ENCODE data around the gene C5orf58.

Gene C5orf58

GRCh38 chr5:170232786-170233185 lies at the start of gene C5orf58:
Gene C5orf58 (plus strand): TSS chr5:170232985. CDS start chr5:170234977, 1,992 bp downstream.
- no peak for DNase-seq
- Mint-ChIP-seq H3K9me3 (no peaks in the 10 kb centered on the region), H3K4me1 (peaks cover 23% of the 10 kb centered on the region), H3K27ac (no peak within 1 kb of the TSS), H3K4me3 (no peak within 1 kb of the TSS), H3K27me3 (ENCODE audit: low read depth, poor library complexity) (peaks cover 8% of the 10 kb centered on the region), H3K36me3 (ENCODE audit: low read depth) (no peaks in the 10 kb centered on the region)
- TF ChIP-seq, protein P1, sequence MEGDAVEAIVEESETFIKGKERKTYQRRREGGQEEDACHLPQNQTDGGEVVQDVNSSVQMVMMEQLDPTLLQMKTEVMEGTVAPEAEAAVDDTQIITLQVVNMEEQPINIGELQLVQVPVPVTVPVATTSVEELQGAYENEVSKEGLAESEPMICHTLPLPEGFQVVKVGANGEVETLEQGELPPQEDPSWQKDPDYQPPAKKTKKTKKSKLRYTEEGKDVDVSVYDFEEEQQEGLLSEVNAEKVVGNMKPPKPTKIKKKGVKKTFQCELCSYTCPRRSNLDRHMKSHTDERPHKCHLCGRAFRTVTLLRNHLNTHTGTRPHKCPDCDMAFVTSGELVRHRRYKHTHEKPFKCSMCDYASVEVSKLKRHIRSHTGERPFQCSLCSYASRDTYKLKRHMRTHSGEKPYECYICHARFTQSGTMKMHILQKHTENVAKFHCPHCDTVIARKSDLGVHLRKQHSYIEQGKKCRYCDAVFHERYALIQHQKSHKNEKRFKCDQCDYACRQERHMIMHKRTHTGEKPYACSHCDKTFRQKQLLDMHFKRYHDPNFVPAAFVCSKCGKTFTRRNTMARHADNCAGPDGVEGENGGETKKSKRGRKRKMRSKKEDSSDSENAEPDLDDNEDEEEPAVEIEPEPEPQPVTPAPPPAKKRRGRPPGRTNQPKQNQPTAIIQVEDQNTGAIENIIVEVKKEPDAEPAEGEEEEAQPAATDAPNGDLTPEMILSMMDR (IDR thresholded peaks at IDR 0.05), result no peak

DNA sequence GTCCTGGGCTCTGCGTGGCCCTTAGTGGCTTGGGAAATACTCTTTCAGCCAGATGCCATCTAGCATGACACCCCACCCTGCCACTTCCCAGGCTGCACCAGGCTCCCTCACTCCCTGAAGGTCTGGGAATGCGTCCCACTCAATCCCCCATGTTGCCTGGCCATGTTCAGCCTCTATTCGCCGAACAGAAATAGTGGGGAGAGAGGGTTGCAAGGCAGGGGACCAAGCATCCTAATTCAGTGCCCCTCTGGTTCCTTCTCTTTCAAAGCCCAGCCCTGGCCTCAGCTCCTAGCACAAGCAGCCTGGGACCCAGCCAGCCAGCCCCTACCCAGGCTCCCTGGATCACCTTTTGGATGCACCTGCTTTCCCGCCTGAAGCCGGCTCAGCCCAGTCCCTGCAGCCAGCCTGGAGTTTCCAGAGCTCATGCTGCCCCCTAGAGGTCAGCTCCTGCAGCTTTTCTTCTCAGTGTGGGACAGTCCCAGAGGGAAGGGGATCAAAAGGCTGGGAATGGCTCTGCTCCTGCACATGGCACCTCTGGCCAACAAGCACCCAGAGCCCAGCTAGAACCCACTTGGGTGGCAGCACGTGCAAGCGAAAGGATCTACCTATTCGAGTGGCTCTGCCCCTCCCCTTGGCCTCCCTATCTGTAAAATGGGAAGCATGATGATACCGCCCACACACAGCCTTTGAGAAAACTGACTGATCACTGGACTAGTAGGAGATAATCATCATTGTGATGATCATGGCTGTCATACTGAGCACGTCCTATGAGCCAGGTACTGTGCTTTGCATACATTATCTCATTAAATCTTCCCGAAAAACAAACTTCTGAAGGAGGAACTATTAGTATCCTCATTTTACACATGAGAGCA lies 48.7 kb upstream of the C5orf58 start:
- peak; percentile 78 for DNase-seq
- no peaks in the 10 kb centered on the region for H3K36me3 Mint-ChIP-seq (ENCODE audit: low read depth)
- H3K4me3 Mint-ChIP-seq, result no peak overlapping the region
- peaks cover 20% of the 10 kb centered on the region for H3K27me3 Mint-ChIP-seq (ENCODE audit: low read depth, poor library complexity)
- H3K9me3 Mint-ChIP-seq, result no peaks in the 10 kb centered on the region
- no peak overlapping the region for H3K27ac Mint-ChIP-seq
- H3K4me1 Mint-ChIP-seq, result peaks cover 15% of the 10 kb centered on the region
- TF ChIP-seq, protein P1 (IDR thresholded peaks at IDR 0.05), result peak; percentile 79

DNA sequence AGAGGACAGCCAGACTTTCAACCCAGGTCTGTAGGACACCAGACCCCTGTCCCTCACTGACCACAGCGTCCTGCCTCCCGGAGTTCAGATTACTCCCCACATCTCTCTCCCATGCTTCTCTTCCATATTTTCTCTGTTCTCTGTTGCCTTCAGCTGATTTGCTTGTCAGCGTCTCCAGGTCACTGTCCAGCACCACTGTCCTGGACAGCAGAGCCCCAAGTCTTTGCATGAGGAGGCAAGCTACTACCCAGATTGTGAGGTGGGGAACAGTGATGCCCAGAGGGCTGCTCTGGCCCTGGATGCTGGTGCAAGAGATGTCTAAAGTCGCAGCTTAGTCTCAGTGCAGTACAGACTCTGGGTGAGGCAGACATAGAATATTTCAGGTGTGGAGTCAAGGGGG lies 48.0 kb upstream of the C5orf58 start:
- no peaks in the 10 kb centered on the region for H3K36me3 Mint-ChIP-seq (ENCODE audit: low read depth)
- TF ChIP-seq, protein P1 (IDR thresholded peaks at IDR 0.05), result no peak
- H3K4me3 Mint-ChIP-seq, result no peak overlapping the region
- H3K4me1 Mint-ChIP-seq, result peaks cover 15% of the 10 kb centered on the region
- H3K27me3 Mint-ChIP-seq (ENCODE audit: low read depth, poor library complexity), result peaks cover 24% of the 10 kb centered on the region
- no peak for DNase-seq
- no peak overlapping the region for H3K27ac Mint-ChIP-seq
- no peaks in the 10 kb centered on the region for H3K9me3 Mint-ChIP-seq

DNA sequence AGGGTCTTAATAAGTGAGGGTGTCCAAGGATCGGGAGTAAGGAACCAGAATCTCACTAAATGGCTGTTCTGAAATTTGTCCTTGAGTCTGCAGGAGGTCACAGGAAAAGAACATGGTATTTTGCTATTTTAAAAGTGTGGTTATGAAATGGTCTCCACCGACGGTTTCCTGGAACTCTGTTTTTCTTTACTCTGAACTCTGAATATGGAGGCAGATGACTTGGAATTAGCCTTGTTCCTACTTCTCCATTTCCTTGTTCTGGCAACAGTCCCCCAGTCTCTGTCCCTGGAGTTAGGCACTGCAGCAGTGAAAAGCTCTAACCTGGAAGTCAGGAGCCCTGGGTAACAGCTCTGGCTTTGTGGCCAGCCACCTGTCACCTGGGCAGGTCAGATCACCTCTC lies 46.6 kb upstream of the C5orf58 start:
- H3K4me3 Mint-ChIP-seq, result no peak overlapping the region
- peaks cover 24% of the 10 kb centered on the region for H3K27me3 Mint-ChIP-seq (ENCODE audit: low read depth, poor library complexity)
- DNase-seq, result no peak
- H3K9me3 Mint-ChIP-seq, result no peaks in the 10 kb centered on the region
- H3K27ac Mint-ChIP-seq, result no peak overlapping the region
- TF ChIP-seq, protein P1 (IDR thresholded peaks at IDR 0.05), result no peak
- H3K4me1 Mint-ChIP-seq, result peaks cover 15% of the 10 kb centered on the region
- no peaks in the 10 kb centered on the region for H3K36me3 Mint-ChIP-seq (ENCODE audit: low read depth)

GRCh38 chr5:170186856-170187255 lies 45.9 kb upstream of the C5orf58 start:
- Mint-ChIP-seq H3K27ac (no peak overlapping the region), H3K4me3 (no peak overlapping the region), H3K27me3 (ENCODE audit: low read depth, poor library complexity) (peaks cover 24% of the 10 kb centered on the region)

More at GRCh38 chr5:170186856-170187255, 45.9 kb upstream of the C5orf58 start:
- TF ChIP-seq, protein P1 (IDR thresholded peaks at IDR 0.05), result no peak
- peaks cover 12% of the 10 kb centered on the region for H3K4me1 Mint-ChIP-seq
- H3K9me3 Mint-ChIP-seq, result no peaks in the 10 kb centered on the region
- DNase-seq, result no peak
- H3K36me3 Mint-ChIP-seq (ENCODE audit: low read depth), result no peaks in the 10 kb centered on the region
